ENCODE measurements around the gene BIRC5. TPM values are rescaled to one million over a fixed set of nuclear protein-coding genes. Genes with fewer than 3 reads are reported as not detected.

The BIRC5 gene
- total RNA-seq, 4 donors from 2014 or later: 1.2 to 7.9 (median 3.6) TPM

GRCh38 chr17:78271419-78272170 lies 57.5 kb downstream of the BIRC5 start:
- Histone ChIP-seq H3K9me3 (no peaks in the 10 kb centered on the region), H3K36me3 (no peaks in the 10 kb centered on the region), H3K27ac (no peak overlapping the region), H3K4me1 (peaks cover 0 to 21% (median 5%) of the 10 kb centered on the region in 4 donors), H3K4me3 (no peak overlapping the region), H3K27me3 (peaks cover 26% of the 10 kb centered on the region)
- WGBS, 2 donors (ENCODE audit: low coverage in 1 of 2): 75% methylated on average over 12 of the region's 12 CpGs; no CpG with 5 or more reads in 1 of the 2 donors
- TF ChIP-seq EP300 (IDR thresholded peaks at IDR 0.05; ENCODE audit: low read depth) (no peak), POLR2AphosphoS5 (IDR thresholded peaks at IDR 0.05) (no peak), POLR2A (IDR thresholded peaks at IDR 0.05) (no peak)
- TF ChIP-seq, protein P1, sequence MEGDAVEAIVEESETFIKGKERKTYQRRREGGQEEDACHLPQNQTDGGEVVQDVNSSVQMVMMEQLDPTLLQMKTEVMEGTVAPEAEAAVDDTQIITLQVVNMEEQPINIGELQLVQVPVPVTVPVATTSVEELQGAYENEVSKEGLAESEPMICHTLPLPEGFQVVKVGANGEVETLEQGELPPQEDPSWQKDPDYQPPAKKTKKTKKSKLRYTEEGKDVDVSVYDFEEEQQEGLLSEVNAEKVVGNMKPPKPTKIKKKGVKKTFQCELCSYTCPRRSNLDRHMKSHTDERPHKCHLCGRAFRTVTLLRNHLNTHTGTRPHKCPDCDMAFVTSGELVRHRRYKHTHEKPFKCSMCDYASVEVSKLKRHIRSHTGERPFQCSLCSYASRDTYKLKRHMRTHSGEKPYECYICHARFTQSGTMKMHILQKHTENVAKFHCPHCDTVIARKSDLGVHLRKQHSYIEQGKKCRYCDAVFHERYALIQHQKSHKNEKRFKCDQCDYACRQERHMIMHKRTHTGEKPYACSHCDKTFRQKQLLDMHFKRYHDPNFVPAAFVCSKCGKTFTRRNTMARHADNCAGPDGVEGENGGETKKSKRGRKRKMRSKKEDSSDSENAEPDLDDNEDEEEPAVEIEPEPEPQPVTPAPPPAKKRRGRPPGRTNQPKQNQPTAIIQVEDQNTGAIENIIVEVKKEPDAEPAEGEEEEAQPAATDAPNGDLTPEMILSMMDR (IDR thresholded peaks at IDR 0.05): no peak
- in situ Hi-C loops (cut with MboI; ENCODE audit: low pct_ligation_motif_present in 1 of 4, low pct_unique_long_range_greater_than_20kb in 1 of 4, low sequenced_read_pairs in 3 of 4): no loop called here
- DNase-seq: no peak
- intact Hi-C loops (cut with DNase I; ENCODE audit: low total_unique reads): no loop called here

- WGBS, 2 donors (ENCODE audit: low coverage in 1 of 2): 24% methylated on average over 8 to 17 of the region's 17 CpGs
- TF ChIP-seq EP300 (IDR thresholded peaks at IDR 0.05; ENCODE audit: low read depth) (no peak), POLR2AphosphoS5 (IDR thresholded peaks at IDR 0.05) (peak; percentile 31 to 68 (median 60))
- TF ChIP-seq, protein P1 (IDR thresholded peaks at IDR 0.05): no peak
- H3K27me3 ChIP-seq: peaks cover 26% of the 10 kb centered on the region
- in situ Hi-C loops (cut with MboI; ENCODE audit: low pct_ligation_motif_present in 1 of 4, low pct_unique_long_range_greater_than_20kb in 1 of 4, low sequenced_read_pairs in 3 of 4): no loop called here
- no peak overlapping the region for H3K4me3 ChIP-seq
- no peaks in the 10 kb centered on the region for H3K9me3 ChIP-seq
- intact Hi-C loops (cut with DNase I; ENCODE audit: low total_unique reads): no loop called here
- peak; percentile 83 for DNase-seq
- H3K27ac ChIP-seq: peak overlapping the region in 1 of 4 donors; percentile 37
- H3K4me1 ChIP-seq: peaks cover 0 to 20% (median 5%) of the 10 kb centered on the region in 4 donors
- no peaks in the 10 kb centered on the region for H3K36me3 ChIP-seq
Observed at GRCh38 chr17:78272181-78272913, 58.3 kb downstream of the BIRC5 start.

- H3K27me3 ChIP-seq: peaks cover 26% of the 10 kb centered on the region
- TF ChIP-seq EP300 (IDR thresholded peaks at IDR 0.05; ENCODE audit: low read depth) (no peak), POLR2AphosphoS5 (IDR thresholded peaks at IDR 0.05) (no peak), POLR2A (IDR thresholded peaks at IDR 0.05) (no peak)
- TF ChIP-seq, protein P1 (IDR thresholded peaks at IDR 0.05): no peak
- WGBS, 2 donors (ENCODE audit: low coverage in 1 of 2): 27 to 39% methylated on average over 3 to 7 of the region's 7 CpGs
- no peaks in the 10 kb centered on the region for H3K36me3 ChIP-seq
- intact Hi-C loops (cut with DNase I; ENCODE audit: low total_unique reads) (no loop called here), in situ Hi-C loops (cut with MboI; ENCODE audit: low pct_ligation_motif_present in 1 of 4, low pct_unique_long_range_greater_than_20kb in 1 of 4, low sequenced_read_pairs in 3 of 4) (no loop called here)
- no peaks in the 10 kb centered on the region for H3K9me3 ChIP-seq
- peaks cover 0 to 20% (median 5%) of the 10 kb centered on the region in 4 donors for H3K4me1 ChIP-seq
- no peak for DNase-seq
- H3K27ac ChIP-seq: peak overlapping the region in 2 of 4 donors; percentile 37 to 41
- no peak overlapping the region for H3K4me3 ChIP-seq
Observed at GRCh38 chr17:78272914-78273258, 58.8 kb downstream of the BIRC5 start.

DNA sequence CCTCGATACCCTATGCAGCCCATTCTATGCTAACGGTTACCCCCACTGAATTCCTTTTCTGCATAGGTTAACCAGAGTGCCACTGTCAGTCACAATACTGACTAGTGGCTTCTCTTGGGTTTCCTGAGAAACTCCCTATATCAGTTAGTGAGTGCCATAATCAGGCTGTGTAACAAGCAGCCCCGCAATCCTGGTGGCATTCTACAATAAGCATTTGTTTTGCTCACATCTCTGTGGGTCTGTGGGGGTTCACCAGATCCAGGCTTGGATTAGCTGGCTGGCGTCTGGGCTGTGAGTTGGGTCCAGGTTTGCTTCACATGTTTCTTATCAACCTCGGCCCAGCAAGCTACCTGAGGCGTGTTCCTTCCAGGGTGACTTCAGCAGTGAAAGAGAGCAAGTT lies 59.8 kb downstream of the BIRC5 start:
- H3K4me3 ChIP-seq: no peak overlapping the region
- no peaks in the 10 kb centered on the region for H3K9me3 ChIP-seq
- H3K27me3 ChIP-seq: peaks cover 18% of the 10 kb centered on the region
- 94 to 96% methylated on average over 3 to 6 of the region's 6 CpGs for WGBS, 2 donors (ENCODE audit: low coverage in 1 of 2)
- in situ Hi-C loops (cut with MboI; ENCODE audit: low pct_ligation_motif_present in 1 of 4, low pct_unique_long_range_greater_than_20kb in 1 of 4, low sequenced_read_pairs in 3 of 4) (no loop called here), intact Hi-C loops (cut with DNase I; ENCODE audit: low total_unique reads) (no loop called here)
- H3K27ac ChIP-seq: no peak overlapping the region
- DNase-seq: no peak
- H3K36me3 ChIP-seq: no peaks in the 10 kb centered on the region
- TF ChIP-seq POLR2A (IDR thresholded peaks at IDR 0.05) (no peak), EP300 (IDR thresholded peaks at IDR 0.05; ENCODE audit: low read depth) (no peak), POLR2AphosphoS5 (IDR thresholded peaks at IDR 0.05) (no peak)
- TF ChIP-seq, protein P1 (IDR thresholded peaks at IDR 0.05): no peak
- peaks cover 0 to 23% (median 6%) of the 10 kb centered on the region in 4 donors for H3K4me1 ChIP-seq
